Mucosa of gallbladder (tissue), 1 donor: ENCODE results near the gene USP47. TPM values are rescaled to one million over a fixed set of nuclear protein-coding genes. Genes with fewer than 3 reads are reported as not detected.
"Not testable (repeated sequence)": the region's sequence is repeated elsewhere in the genome, so short reads cannot be mapped to it uniquely, and the experiment has no call there.

Source experiments
- DNase-seq: peaks from one replicate; pipeline ENCODE4 v3.0.0-alpha.2; 2020; ENCODE audit warnings: low spot score
- total RNA-seq: library from RNA; stranded (reverse); gene quantifications from one replicate; pipeline ENCODE4 v1.2.1, GENCODE V29; 2021
- donor health status: DM: no; HTN: no; CAD: no.

The USP47 gene
- total RNA-seq, 1 donor from 2014 or later, result 48.5 TPM

DNA sequence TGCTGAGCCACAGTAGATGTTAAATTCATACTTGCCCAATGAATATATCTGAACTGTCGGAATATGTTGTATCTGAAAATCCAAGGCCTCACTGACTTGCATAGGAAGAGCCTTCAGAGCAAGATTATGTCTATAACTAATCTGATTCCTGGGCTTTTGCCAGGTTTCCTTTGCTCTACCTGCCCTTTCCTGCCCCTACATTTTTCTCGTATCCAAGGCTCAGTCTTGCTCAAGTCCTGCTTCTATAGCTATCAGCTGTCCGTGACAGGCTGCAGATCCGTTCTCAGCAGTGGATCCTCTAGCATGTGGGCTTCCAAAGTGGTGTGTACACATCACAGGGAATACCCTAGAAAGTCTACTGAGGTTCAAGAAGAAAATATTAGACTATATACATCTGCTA is 18.8 kb upstream of the USP47 start:
- DNase-seq, result no peak

DNA sequence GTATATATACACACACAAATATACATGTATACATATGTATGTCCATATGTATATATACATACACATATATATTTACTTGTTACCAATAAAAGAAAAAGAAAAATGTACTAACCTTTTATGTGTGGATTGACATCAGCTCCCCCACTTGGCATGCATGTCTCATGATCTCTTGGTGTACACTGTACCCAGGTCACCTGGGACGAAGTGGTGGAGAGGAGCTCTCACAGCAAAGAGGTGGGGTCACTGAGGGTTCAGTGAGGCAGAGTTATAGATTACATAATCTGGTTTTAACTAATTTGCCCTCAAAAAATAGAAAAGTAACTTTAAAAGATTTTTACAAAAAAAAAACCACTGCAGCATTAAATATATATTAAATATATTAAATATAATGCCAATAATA is 15.5 kb upstream of the USP47 start:
- DNase-seq, result no peak

DNA sequence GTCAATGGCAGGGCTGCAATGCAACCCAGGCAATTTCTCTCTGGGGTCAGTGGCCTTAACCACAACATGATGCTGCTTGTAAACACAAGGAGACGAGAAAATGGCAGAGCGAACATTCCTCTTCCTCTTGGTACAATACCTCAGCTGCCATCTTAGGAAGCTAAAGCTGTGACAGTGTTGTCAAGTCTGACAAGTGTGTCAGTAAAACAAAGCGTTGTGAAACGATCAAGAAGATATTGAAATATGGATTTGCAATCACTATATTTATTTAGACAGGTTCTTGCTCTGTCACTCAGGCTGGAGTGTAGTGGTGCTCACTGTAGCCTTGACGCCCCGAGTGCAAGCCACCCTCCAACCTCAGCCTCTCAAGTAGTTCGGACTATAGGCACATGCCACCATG is 14.5 kb upstream of the USP47 start:
- DNase-seq, result no peak

DNA sequence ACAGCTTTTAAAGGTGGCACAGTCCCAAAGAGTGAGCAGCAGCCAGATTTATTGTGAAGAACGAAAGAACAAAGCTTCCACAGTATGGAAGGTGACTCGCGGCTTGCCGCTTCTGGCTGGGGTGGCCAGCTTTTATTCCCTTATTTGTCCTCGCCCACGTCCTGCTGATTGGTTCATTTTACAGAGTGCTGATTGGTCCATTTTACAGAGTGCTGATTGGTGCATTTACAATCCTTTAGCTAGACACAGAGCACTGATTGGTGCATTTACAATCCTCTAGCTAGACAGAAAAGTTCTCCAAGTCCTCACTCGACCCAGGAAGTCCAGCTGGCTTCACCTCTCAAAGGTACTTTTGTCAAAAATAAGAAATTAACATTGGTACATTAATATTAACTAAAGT is 10.4 kb upstream of the USP47 start:
- not testable (repeated sequence) for DNase-seq

DNA sequence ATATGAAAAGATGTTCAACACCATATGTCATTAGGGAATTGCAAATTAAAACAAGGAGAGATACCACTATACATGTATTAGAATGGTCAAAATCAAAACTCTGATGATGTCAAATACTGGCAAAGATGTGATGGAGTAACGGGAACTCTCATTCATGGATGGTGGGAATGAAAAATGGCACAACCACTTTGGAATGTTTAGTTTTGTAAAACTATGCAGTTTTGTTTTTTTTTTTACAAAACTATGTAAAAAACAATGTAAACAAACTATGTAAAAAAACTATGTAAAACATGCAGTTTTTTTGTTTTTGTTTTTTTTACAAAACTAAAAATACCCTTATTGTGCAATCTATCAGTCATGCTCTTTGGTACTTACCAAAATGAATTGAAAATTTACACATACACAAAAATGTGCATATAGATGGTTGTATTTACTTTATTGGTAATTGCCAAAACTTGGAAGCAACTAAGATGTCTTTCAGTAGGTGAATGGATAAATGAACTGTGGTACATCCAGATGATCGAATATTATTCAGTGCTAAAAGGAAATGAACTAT is 5.0 kb upstream of the USP47 start:
- DNase-seq, result no peak

DNA sequence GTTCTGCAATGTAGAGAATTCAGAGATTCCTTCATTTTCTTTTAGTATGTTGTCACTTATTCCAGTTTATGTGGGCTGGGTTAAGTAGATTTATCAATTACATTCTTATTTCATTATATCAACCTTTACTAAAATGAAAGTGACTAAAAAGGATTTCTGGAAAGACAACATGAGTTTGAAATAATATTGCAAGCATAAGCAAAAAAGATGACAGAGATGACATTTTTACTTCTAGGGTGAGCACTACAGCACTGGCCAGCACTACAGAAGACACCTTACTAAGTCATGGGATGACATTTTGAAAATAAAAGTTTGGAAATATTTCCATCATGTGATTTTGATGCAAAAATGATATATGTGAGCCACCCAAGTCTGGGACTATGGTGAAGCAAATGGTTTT is 2.1 kb upstream of the USP47 start:
- no peak for DNase-seq

DNA sequence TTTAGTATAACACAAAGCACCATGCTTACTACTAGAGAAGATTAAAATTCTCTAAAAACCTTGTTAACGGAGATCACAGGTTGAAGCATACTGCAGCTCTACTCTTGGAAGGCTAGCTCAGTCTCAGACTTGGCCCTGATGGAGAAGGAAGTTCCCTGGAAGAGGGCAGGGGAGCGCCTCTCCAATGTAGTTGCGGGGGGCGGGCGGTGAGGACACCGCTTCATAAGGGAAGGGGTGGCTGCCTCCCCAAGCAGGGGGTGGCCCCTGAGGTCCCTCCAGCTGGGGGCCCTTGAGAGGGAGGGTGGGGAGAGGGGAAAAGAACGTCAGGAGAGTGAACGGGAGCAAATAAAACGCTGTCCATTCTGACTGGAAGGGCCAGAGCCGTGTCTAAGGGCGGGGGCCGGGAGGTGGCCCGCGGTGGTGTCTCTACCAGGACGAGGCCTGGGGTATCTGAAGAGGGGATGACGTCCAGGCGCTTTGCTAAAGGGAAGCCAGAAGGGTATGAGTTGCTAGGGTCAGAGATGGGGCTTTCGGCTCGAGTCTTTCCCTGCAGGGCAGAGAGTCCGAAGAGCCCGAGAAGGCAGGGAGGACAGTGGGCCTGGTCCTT is 553 bp upstream of the USP47 start:
- DNase-seq, result peak; percentile 45

DNA sequence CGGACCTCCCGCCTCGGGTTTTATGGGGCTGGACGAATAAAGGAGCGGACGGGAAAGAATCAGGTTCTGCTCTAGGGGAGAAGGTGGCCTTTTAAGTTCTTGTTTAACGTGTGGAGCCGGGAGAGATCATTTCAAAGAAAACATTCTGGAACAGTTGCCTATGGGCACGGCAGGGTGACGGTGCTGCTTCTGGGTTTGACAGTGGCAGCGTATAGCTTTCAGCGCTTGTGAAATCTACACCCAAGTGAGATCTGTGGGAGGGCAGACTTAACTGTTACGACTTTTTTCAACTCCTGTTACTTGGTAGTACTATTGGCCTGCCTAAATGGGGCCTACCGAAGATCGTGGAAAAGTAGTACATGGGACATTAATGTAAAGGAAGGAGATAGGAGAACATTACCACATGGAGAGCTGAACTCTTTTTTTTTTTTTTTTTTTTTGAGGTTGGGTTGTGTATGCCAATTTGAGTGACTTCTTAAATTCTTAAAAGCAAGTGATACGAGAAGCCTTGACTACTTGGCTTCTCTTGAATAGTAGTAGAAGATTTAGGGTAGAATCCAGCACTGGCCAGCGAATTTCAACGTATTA is 743 bp downstream of the USP47 start:
- DNase-seq, result peak; percentile 56

GRCh38 chr11:11843211-11843621 is 1.4 kb downstream of the USP47 start:
- DNase-seq, result no peak

DNA sequence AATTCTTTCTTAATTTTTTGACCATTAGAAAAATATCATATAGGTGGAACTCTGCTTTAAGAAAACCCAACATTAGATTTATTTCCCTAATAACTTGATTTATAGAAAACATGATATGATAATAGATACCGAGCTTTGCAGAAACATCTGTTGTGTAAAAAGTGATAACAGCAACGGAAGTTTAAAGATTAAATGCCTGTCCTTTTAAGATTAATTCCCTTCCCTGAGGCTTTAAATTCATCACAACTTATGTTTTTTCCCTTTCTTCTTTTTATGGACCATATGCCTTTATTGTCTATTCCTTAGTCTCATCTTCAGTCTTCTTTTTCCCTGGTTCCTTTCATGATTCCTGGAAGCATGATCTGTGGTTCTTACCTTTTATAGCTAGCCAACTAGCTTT is 1.9 kb downstream of the USP47 start:
- no peak for DNase-seq

GRCh38 chr11:11844272-11844671 is 2.5 kb downstream of the USP47 start:
- no peak for DNase-seq

DNA sequence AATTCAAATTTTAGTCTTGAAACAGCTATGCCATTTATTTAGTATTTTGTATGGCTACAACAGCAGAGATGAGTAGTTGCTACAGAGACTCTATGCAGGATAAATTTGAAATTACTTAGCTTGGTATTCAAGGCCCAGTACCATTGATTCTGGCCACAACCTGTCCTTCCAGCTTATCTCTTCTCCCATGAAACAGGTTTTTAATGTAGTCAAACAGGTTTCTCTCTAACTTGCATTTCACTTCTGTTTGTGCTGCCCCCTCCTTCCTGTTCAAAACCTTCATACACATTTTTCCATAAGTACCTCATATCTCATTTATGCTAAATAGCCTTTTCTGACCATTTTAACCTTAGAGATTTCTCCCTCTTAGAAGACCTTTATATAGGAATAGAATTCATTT is 3.3 kb downstream of the USP47 start:
- DNase-seq, result peak; percentile 38

DNA sequence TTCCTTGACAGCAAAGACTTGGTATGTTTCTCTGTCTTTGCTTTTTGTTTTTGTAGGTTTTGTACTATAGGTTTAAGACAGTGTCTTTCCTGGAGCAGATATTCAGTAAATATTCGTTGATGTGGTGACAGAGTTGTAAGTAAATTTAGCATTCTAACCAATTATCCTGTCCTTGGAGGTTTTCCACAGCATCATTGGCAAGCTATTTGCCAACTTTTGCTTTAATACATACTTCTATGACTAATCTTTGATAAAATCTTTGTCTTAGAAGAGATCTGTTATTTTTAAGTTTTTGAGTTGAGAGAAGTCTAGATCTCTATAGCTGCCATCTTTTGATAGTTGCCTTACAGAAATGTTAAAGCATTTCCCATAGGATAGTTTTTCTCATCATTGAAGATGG is 3.8 kb downstream of the USP47 start:
- no peak for DNase-seq

- no peak for DNase-seq
Observed at GRCh38 chr11:11847082-11847481, 5.3 kb downstream of the USP47 start.

DNA sequence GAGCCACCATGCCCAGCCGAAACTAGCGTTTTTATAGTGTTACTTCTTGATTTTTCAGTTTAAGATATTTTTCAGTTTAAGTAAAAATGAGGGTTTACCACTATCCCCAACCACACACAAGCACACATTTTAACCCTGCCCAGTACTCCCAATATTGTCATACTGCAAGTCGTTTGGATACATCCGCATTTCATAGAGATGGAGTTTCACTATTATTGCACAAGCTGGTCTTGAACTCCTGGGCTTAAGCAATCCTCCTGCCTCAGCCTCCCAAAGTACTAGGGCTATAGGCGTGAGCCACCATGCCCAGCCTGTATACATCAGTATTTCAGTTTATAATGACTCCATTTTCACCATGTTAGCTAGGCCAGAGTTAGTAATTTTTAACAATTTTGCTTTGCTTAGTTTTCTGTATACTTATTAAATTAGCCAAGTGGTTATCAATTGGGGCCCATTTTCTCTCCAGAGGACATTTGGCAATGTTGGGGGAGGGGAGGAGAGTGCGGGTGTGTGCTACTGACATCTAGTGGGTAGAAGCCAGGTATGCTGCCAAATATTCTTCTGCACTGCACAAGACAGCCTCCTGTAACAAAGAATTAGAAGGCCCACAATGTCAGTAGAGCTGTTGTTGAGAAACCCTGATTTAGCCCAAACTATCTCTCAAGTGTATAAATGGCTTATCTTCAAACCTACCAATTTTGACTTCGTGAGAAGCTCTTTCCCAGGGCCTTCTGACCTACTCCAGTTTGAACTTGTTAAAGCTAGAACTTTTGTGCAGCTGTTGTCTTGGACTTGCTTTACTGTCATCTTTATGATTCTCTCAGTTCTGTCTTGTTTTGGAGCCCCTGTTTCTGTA is 7.3 kb downstream of the USP47 start:
- peak; percentile 57 for DNase-seq

- no peak for DNase-seq
Observed at GRCh38 chr11:11850668-11851067, 8.9 kb downstream of the USP47 start.

GRCh38 chr11:11856638-11857037 is 14.9 kb downstream of the USP47 start:
- no peak for DNase-seq

DNA sequence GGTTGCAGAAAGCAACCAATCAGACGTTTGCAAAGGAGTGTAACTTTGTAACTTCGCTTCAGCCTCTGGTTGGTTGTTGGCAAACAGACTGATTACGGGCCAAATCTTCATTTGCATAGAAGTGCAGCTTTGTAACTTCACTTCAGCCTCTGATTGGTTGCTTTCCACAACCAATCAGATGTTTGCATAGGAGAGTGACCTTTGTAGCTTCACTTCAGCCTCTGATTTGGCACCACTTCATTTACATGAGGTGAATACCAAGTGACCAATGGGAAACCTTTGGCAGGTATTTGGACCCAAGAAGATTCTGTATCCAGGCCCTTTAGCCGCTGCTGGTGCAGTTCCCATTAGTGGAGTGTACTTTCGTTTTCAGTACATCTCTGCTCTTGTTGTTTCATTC is 16.0 kb downstream of the USP47 start:
- DNase-seq, result no peak

DNA sequence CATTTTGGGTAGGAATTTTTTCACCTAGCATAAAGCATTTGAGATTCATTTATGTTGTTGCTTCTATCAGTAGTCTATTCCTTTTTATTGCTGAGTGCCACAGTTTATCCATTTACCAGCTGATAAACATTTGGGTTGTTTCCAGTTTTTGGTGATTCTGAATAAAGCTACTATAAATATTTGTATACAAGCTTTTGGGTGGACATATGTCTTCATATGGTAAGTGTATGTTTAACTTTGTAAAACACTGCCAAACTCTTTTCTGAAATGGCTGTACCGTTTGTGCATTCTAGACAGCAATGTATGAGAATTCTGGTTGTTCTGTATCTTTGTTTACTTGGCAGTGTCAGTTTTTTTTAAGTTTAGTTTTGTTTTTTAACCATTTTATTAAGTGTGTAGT is 16.9 kb downstream of the USP47 start:
- DNase-seq, result no peak

DNA sequence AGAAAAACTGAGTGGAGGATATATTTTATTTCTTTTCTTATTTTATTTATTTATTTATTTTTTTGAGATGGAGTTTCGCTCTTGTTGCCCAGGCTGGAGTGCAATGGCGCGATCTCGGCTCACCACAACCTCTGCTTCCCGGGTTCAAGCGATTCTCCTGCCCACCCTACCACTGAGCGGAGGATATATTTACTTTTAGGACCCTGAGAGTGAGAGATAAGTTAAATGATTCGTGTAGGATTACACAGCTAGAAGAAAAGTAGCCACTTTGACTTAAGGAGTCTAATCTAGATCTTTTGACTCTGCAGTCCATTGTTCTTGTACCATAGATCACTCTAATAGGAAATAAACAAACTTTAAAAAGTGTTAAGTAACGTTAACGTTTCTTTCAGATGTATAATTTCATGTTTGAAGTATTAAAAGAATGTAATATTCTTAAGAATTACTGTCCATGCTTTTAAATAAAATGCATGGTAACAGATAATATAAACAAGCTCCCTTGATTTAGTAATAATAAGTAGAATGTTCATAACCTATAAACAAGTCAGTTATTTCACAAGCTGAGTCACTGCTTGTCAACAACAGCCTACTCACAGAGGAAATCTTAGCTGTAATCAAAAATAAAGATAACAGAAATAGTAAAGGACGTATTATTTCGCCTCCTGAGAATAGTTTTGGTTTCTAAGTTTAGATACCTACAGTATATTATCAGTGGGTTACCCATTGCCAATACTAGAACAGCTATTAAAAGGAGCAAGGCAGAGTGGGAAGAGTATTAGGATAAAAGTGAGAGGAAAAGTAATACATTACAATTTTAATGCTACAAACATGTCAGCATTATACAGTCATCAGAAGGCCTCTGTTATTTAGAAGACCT is 18.6 kb downstream of the USP47 start:
- DNase-seq, result no peak

- no peak for DNase-seq
Observed at GRCh38 chr11:11862999-11863398, 21.2 kb downstream of the USP47 start.

- DNase-seq, result no peak
Observed at GRCh38 chr11:11864332-11864731, 22.6 kb downstream of the USP47 start.
